Skeletal muscle satellite cell (primary cell): ENCODE measurements around the gene NRXN2.
"Not testable (repeated sequence)": the region's sequence is repeated elsewhere in the genome, so short reads cannot be mapped to it uniquely, and the experiment has no call there.

Experiments
- H3K27me3 ChIP-seq: 2 replicates; pipeline ENCODE4 v1.7.0; 2013; ENCODE audit warnings: low read length; ENCODE audit not compliant: control insufficient read depth, insufficient read depth
- H3K36me3 ChIP-seq: 2 replicates; pipeline ENCODE4 v1.7.0; 2013; ENCODE audit warnings: mild to moderate bottlenecking, control low read depth, low read length; ENCODE audit not compliant: insufficient read depth
- H3K4me1 ChIP-seq: 2 replicates; pipeline ENCODE4 v1.7.0; 2013; ENCODE audit warnings: low read length; ENCODE audit not compliant: control insufficient read depth, insufficient read depth
- H3K4me2 ChIP-seq: 2 replicates; pipeline ENCODE4 v1.7.0; 2013; ENCODE audit warnings: mild to moderate bottlenecking, low read length
- H3K4me3 ChIP-seq: 2 replicates; pipeline ENCODE4 v1.7.0; 2013; ENCODE audit warnings: low read length
- H3K9ac ChIP-seq: 2 replicates; pipeline ENCODE4 v1.7.0; 2013; ENCODE audit warnings: mild to moderate bottlenecking, low read depth, low read length, moderate library complexity
- H3K9me3 ChIP-seq: replicated peaks from 2 replicates; pipeline ENCODE4 v1.7.0; 2013; ENCODE audit warnings: mild to moderate bottlenecking, control low read depth, low read length

The NRXN2 gene

GRCh38 chr11:64564947-64565889 is 157.8 kb downstream of the NRXN2 start:
- Histone ChIP-seq H3K9ac (no peak overlapping the region), H3K9me3 (no peaks in the 10 kb centered on the region), H3K4me2 (no peak overlapping the region), H3K4me1 (peaks cover 11% of the 10 kb centered on the region), H3K4me3 (no peak overlapping the region), H3K36me3 (no peaks in the 10 kb centered on the region), H3K27me3 (peaks cover 12% of the 10 kb centered on the region)

- Histone ChIP-seq H3K9me3 (no peaks in the 10 kb centered on the region), H3K4me3 (no peak overlapping the region), H3K27me3 (peaks cover 16% of the 10 kb centered on the region), H3K4me1 (peaks cover 11% of the 10 kb centered on the region), H3K4me2 (no peak overlapping the region), H3K36me3 (no peaks in the 10 kb centered on the region), H3K9ac (no peak overlapping the region)
Observed at GRCh38 chr11:64564419-64564818, 158.6 kb downstream of the NRXN2 start.

DNA sequence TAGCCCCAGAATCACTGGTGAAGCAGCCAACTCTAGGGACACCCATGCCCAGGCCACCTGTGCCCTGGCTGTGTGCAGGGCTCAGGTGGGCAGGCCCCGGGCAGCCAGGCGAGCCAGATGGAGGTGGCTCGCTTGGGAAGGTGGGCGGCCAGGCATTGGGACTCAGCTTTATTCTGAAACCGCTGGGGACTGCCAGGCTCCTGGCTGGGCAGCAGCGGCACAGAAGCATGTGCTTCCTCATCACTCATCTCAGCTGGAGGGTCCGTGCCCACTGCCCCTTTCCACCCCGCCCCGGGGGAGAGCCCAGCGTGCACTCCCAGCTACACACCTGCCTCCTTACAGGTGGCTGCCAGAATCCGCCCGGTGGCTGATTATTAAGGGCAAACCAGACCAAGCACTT is 159.0 kb downstream of the NRXN2 start:
- Histone ChIP-seq H3K9ac (no peak overlapping the region), H3K36me3 (no peaks in the 10 kb centered on the region), H3K27me3 (peaks cover 16% of the 10 kb centered on the region), H3K4me1 (peaks cover 11% of the 10 kb centered on the region), H3K4me3 (no peak overlapping the region), H3K4me2 (no peak overlapping the region), H3K9me3 (no peaks in the 10 kb centered on the region)

GRCh38 chr11:64562723-64563351 is 160.2 kb downstream of the NRXN2 start:
- H3K27me3 ChIP-seq = peaks cover 18% of the 10 kb centered on the region

DNA sequence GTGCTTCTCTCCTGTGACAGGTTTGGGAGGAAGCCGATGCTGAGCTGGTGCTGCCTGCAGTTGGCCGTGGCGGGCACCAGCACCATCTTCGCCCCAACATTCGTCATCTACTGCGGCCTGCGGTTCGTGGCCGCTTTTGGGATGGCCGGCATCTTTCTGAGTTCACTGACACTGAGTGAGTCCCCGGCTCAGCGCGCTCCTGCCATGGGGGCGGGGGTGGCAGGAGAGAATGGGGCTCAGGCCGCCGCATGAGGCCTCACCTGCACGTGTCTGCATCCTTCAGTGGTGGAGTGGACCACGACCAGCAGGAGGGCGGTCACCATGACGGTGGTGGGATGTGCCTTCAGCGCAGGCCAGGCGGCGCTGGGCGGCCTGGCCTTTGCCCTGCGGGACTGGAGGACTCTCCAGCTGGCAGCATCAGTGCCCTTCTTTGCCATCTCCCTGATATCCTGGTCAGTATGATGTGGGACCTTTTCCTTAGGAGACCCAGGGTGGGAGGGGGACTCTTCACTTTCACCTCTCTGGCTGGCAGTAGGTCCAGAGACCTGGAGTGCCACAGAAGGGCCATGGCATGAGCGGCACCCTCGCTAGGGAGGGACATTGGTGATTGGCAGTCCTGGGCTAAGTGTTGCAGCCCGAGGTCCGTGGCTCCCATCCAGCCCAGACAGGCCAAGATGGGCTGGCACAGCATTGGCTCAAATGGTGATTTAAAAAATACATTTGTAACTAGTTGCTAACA is 160.8 kb downstream of the NRXN2 start:
- H3K27me3 ChIP-seq = peaks cover 18% of the 10 kb centered on the region
- no peaks in the 10 kb centered on the region for H3K36me3 ChIP-seq
- H3K4me1 ChIP-seq = peaks cover 11% of the 10 kb centered on the region
- H3K9ac ChIP-seq = no peak overlapping the region
- H3K9me3 ChIP-seq = no peaks in the 10 kb centered on the region
- H3K4me3 ChIP-seq = no peak overlapping the region
- H3K4me2 ChIP-seq = no peak overlapping the region

More at GRCh38 chr11:64562723-64563351, 160.2 kb downstream of the NRXN2 start:
- peaks cover 11% of the 10 kb centered on the region for H3K4me1 ChIP-seq
- H3K36me3 ChIP-seq = no peaks in the 10 kb centered on the region
- H3K9ac ChIP-seq = no peak overlapping the region
- no peak overlapping the region for H3K4me2 ChIP-seq
- no peaks in the 10 kb centered on the region for H3K9me3 ChIP-seq
- H3K4me3 ChIP-seq = no peak overlapping the region

GRCh38 chr11:64561429-64561828 is 161.6 kb downstream of the NRXN2 start:
- H3K9me3 ChIP-seq, H3K36me3 ChIP-seq, H3K4me3 ChIP-seq, H3K9ac ChIP-seq, H3K4me2 ChIP-seq, H3K4me1 ChIP-seq: not testable (repeated sequence)
- peaks cover 18% of the 10 kb centered on the region for H3K27me3 ChIP-seq

- Histone ChIP-seq H3K36me3 (no peaks in the 10 kb centered on the region), H3K4me1 (peaks cover under 1% of the 10 kb centered on the region), H3K9ac (no peak overlapping the region), H3K4me2 (no peak overlapping the region), H3K27me3 (peaks cover 18% of the 10 kb centered on the region), H3K9me3 (no peaks in the 10 kb centered on the region), H3K4me3 (no peak overlapping the region)
Observed at GRCh38 chr11:64560941-64561340, 162.1 kb downstream of the NRXN2 start.

- Histone ChIP-seq H3K9ac (no peak overlapping the region), H3K4me2 (no peak overlapping the region), H3K27me3 (peaks cover 18% of the 10 kb centered on the region), H3K9me3 (no peaks in the 10 kb centered on the region), H3K36me3 (no peaks in the 10 kb centered on the region), H3K4me3 (no peak overlapping the region), H3K4me1 (peaks cover 7% of the 10 kb centered on the region)
Observed at GRCh38 chr11:64560139-64560771, 162.7 kb downstream of the NRXN2 start.

- Histone ChIP-seq H3K4me1 (peaks cover 15% of the 10 kb centered on the region), H3K27me3 (peaks cover 18% of the 10 kb centered on the region), H3K9ac (no peak overlapping the region), H3K36me3 (no peaks in the 10 kb centered on the region), H3K4me3 (no peak overlapping the region), H3K9me3 (no peaks in the 10 kb centered on the region), H3K4me2 (no peak overlapping the region)
Observed at GRCh38 chr11:64559351-64560138, 163.5 kb downstream of the NRXN2 start.

DNA sequence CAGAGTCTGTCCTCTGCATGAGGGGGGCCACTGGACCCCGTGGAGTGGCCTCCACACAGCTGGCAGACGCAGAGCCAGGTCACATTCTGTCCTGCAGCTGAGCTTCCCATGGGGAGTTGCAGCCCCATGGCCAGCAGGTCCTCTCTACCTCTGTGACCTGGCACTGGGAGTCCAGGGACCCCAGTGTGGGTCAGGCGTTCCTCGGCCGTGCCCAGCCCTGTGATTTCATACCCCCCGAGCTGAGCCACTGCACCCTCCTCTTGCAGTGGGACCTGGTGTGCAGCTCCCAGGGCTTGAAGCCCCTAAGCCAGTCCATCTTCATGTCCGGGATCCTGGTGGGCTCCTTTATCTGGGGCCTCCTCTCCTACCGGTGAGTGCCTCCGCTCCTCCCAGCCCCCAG is 164.1 kb downstream of the NRXN2 start:
- Histone ChIP-seq H3K36me3 (no peaks in the 10 kb centered on the region), H3K9ac (no peak overlapping the region), H3K4me3 (no peak overlapping the region), H3K4me1 (peaks cover 21% of the 10 kb centered on the region), H3K9me3 (no peaks in the 10 kb centered on the region), H3K27me3 (peaks cover 18% of the 10 kb centered on the region), H3K4me2 (no peak overlapping the region)
